GM20431 (cell line): ENCODE measurements around the gene ARMC5.
"Not testable (repeated sequence)": the region's sequence is repeated elsewhere in the genome, so short reads cannot be mapped to it uniquely, and the experiment has no call there.

ENCODE experiments used
- in situ Hi-C: fragments of 300-500 bp; cut with MseI, MboI; formaldehyde crosslinking; loops from one replicate; pipeline ENCODE4 v1.15.0; 2020; ENCODE audit warnings: low sequenced_read_pairs; ENCODE audit not compliant: unreplicated experiment

Gene ARMC5

GRCh38 chr16:31458844-31459686, at the start of gene ARMC5:
TSS of gene ARMC5 (plus strand) at chr16:31459501. CDS start at chr16:31459525, 24 bp downstream.
- in situ Hi-C loops: no loop called here

- in situ Hi-C loops: no loop called here
Measured at GRCh38 chr16:31410082-31410481, 49.2 kb upstream of the ARMC5 start.

GRCh38 chr16:31411024-31411844, 48.1 kb upstream of the ARMC5 start:
- in situ Hi-C loops: no loop called here

- in situ Hi-C loops: no loop called here
Measured at GRCh38 chr16:31412750-31413149, 46.6 kb upstream of the ARMC5 start.

GRCh38 chr16:31413381-31413780, 45.9 kb upstream of the ARMC5 start:
- in situ Hi-C loops: no loop called here

- in situ Hi-C loops: no loop called here
Measured at GRCh38 chr16:31413943-31414342, 45.4 kb upstream of the ARMC5 start.

GRCh38 chr16:31414706-31415105, 44.6 kb upstream of the ARMC5 start:
- in situ Hi-C loops: no loop called here

GRCh38 chr16:31416371-31416770, 42.9 kb upstream of the ARMC5 start:
- in situ Hi-C loops: no loop called here

- in situ Hi-C loops: not testable (repeated sequence)
Measured at GRCh38 chr16:31417036-31417435, 42.3 kb upstream of the ARMC5 start.

GRCh38 chr16:31417916-31418315, 41.4 kb upstream of the ARMC5 start:
- in situ Hi-C loops: no loop called here

- in situ Hi-C loops: no loop called here
Measured at GRCh38 chr16:31420037-31420436, 39.3 kb upstream of the ARMC5 start.

- in situ Hi-C loops: no loop called here
Measured at GRCh38 chr16:31421587-31421986, 37.7 kb upstream of the ARMC5 start.

GRCh38 chr16:31423241-31423640, 36.1 kb upstream of the ARMC5 start:
- in situ Hi-C loops: no loop called here

- in situ Hi-C loops: no loop called here
Measured at GRCh38 chr16:31423801-31424200, 35.5 kb upstream of the ARMC5 start.

GRCh38 chr16:31427441-31428278, 31.6 kb upstream of the ARMC5 start:
- in situ Hi-C loops: loop anchor here (25.0 kb wide), 1 partner anchor 440 kb away; the partner anchor contains the start of gene HSD3B7

GRCh38 chr16:31428279-31428597, 31.1 kb upstream of the ARMC5 start, which contains the start of gene COX6A2:
TSS of gene COX6A2 (minus strand) at chr16:31428360. CDS start at chr16:31428325, 35 bp downstream.
- in situ Hi-C loops: loop anchor here (25.0 kb wide), 1 partner anchor 441 kb away; the partner anchor contains the start of gene HSD3B7

- in situ Hi-C loops: loop anchor here (25.0 kb wide), 1 partner anchor 441 kb away; the partner anchor contains the start of gene HSD3B7
Measured at GRCh38 chr16:31428638-31429247, 30.6 kb upstream of the ARMC5 start.

- in situ Hi-C loops: loop anchor here (25.0 kb wide), 1 partner anchor 442 kb away; the partner anchor contains the start of gene HSD3B7
Measured at GRCh38 chr16:31429314-31429713, 30.0 kb upstream of the ARMC5 start.

- in situ Hi-C loops: loop anchor here (25.0 kb wide), 1 partner anchor 442 kb away; the partner anchor contains the start of gene HSD3B7
Measured at GRCh38 chr16:31429796-31430195, 29.5 kb upstream of the ARMC5 start.
